H9 (cell line): Measurements from ENCODE around the gene SEMA4C. TPM values are rescaled to one million over a fixed set of nuclear protein-coding genes. Genes with fewer than 3 reads are reported as not detected.

Experiments used
- DNase-seq: peaks from one replicate; pipeline ENCODE4 v3.0.0-alpha.2; 2017
- H2AFZ ChIP-seq: one replicate; pipeline ENCODE4 v1.6.1; 2013; ENCODE audit warnings: mild to moderate bottlenecking, low read length, control low read depth, moderate library complexity
- H2AK5ac ChIP-seq: 2 replicates; pipeline ENCODE4 v1.6.1; 2013; ENCODE audit warnings: low read length, control low read depth, mixed read lengths; ENCODE audit not compliant: insufficient read length
- H2BK120ac ChIP-seq: one replicate; pipeline ENCODE4 v1.6.1; 2013; ENCODE audit warnings: low read depth, mild to moderate bottlenecking, low read length, control low read depth, inconsistent platforms; ENCODE audit not compliant: poor library complexity, severe bottlenecking
- H2BK12ac ChIP-seq: 2 replicates; pipeline ENCODE4 v1.6.1; 2013; ENCODE audit warnings: low read length, control low read depth, mixed read lengths, low read depth; ENCODE audit not compliant: insufficient read length
- H2BK15ac ChIP-seq: 2 replicates; pipeline ENCODE4 v1.6.1; 2013; ENCODE audit warnings: low read depth, low read length, control low read depth
- H2BK20ac ChIP-seq: one replicate; pipeline ENCODE4 v1.6.1; 2013; ENCODE audit warnings: low read depth, mild to moderate bottlenecking, low read length, control low read depth, inconsistent platforms; ENCODE audit not compliant: poor library complexity, severe bottlenecking
- H2BK5ac ChIP-seq: 2 replicates; pipeline ENCODE4 v1.6.1; 2013; ENCODE audit warnings: low read length, control low read depth, mixed read lengths; ENCODE audit not compliant: insufficient read length
- H3K14ac ChIP-seq: 2 replicates; pipeline ENCODE4 v1.6.1; 2013; ENCODE audit warnings: low read length, control low read depth; ENCODE audit not compliant: insufficient read depth
- H3K18ac ChIP-seq: 2 replicates; pipeline ENCODE4 v1.6.1; 2013; ENCODE audit warnings: low read depth, mild to moderate bottlenecking, mixed read lengths, low read length, control low read depth; ENCODE audit not compliant: insufficient read length
- H3K23ac ChIP-seq: 2 replicates; pipeline ENCODE4 v1.6.1; 2013; ENCODE audit warnings: low read length, control low read depth, mixed read lengths, low read depth; ENCODE audit not compliant: insufficient read length
- H3K23me2 ChIP-seq: 2 replicates; pipeline ENCODE4 v1.6.1; 2013; ENCODE audit warnings: low read depth, mild to moderate bottlenecking, mixed read lengths, low read length, control low read depth; ENCODE audit not compliant: insufficient read length, poor library complexity, severe bottlenecking
- H3K27ac ChIP-seq: 2 replicates; pipeline ENCODE4 v1.5.1; 2013; ENCODE audit warnings: low read length, control low read depth, mixed read lengths, low read depth; ENCODE audit not compliant: insufficient read length
- H3K27me3 ChIP-seq: 2 replicates; pipeline ENCODE4 v1.6.1; 2013; ENCODE audit warnings: low read length, control low read depth, inconsistent platforms; ENCODE audit not compliant: insufficient read depth
- H3K4ac ChIP-seq: 2 replicates; pipeline ENCODE4 v1.6.1; 2013; ENCODE audit warnings: low read depth, mild to moderate bottlenecking, control low read depth, inconsistent platforms, low read length, moderate library complexity
- H3K4me1 ChIP-seq: 2 replicates; pipeline ENCODE4 v1.6.1; 2013; ENCODE audit warnings: low read length, control low read depth, inconsistent platforms; ENCODE audit not compliant: insufficient read depth
- H3K4me2 ChIP-seq: 2 replicates; pipeline ENCODE4 v1.6.1; 2013; ENCODE audit warnings: low read length, control low read depth, mixed read lengths; ENCODE audit not compliant: insufficient read length, insufficient read depth
- H3K56ac ChIP-seq: 2 replicates; pipeline ENCODE4 v1.6.1; 2013; ENCODE audit warnings: low read depth, mild to moderate bottlenecking, mixed read lengths, low read length, control low read depth; ENCODE audit not compliant: insufficient read length
- H3K79me1 ChIP-seq: 2 replicates; pipeline ENCODE4 v1.6.1; 2013; ENCODE audit warnings: low read depth, mild to moderate bottlenecking, moderate library complexity, low read length, control low read depth, inconsistent platforms; ENCODE audit not compliant: insufficient read depth, poor library complexity, severe bottlenecking
- H3K79me2 ChIP-seq: 2 replicates; pipeline ENCODE4 v1.6.1; 2013; ENCODE audit warnings: low read length, control low read depth, inconsistent platforms; ENCODE audit not compliant: insufficient read depth
- H3K9ac ChIP-seq: 2 replicates; pipeline ENCODE4 v1.6.1; 2013; ENCODE audit warnings: low read length, control low read depth, mixed read lengths; ENCODE audit not compliant: insufficient read length; ENCODE audit errors: extremely low read depth
- H3K9me3 ChIP-seq: one replicate; pipeline ENCODE4 v1.6.1; 2013; ENCODE audit warnings: low read depth, low read length, inconsistent platforms; ENCODE audit not compliant: control insufficient read depth
- H3T11ph ChIP-seq: one replicate; pipeline ENCODE4 v1.6.1; 2013; ENCODE audit warnings: mild to moderate bottlenecking, low read length, control low read depth, inconsistent platforms
- H4K20me1 ChIP-seq: one replicate; pipeline ENCODE4 v1.6.1; 2013; ENCODE audit not compliant: control insufficient read depth, insufficient read length, insufficient read depth
- H4K5ac ChIP-seq: 2 replicates; pipeline ENCODE4 v1.6.1; 2013; ENCODE audit warnings: low read depth, mild to moderate bottlenecking, mixed read lengths, low read length, control low read depth; ENCODE audit not compliant: insufficient read length
- H4K8ac ChIP-seq: replicated peaks from 2 replicates; pipeline ENCODE4 v1.6.1; 2013; ENCODE audit warnings: low read length, control low read depth, mixed read lengths, low read depth; ENCODE audit not compliant: insufficient read length
- H4K91ac ChIP-seq: 2 replicates; pipeline ENCODE4 v1.6.1; 2013; ENCODE audit warnings: low read depth, mild to moderate bottlenecking, moderate library complexity, mixed read lengths, low read length, control low read depth; ENCODE audit not compliant: insufficient read length
- H3K27ac Mint-ChIP-seq, 3 experiments: 2 replicates in 2 of 3; 3 replicates in 1 of 3; pipeline ENCODE4 v1.8.0; 2020 to 2021; ENCODE audit warnings: mixed read lengths in 3 of 3, mild to moderate bottlenecking in 1 of 3, moderate library complexity in 1 of 3
- H3K27me3 Mint-ChIP-seq: 2 replicates; pipeline ENCODE4 v1.8.0; 2021; ENCODE audit warnings: low read depth, mild to moderate bottlenecking, moderate library complexity, mixed read lengths
- H3K36me3 Mint-ChIP-seq, 3 experiments: 2 replicates in 2 of 3; 3 replicates in 1 of 3; pipeline ENCODE4 v1.8.0; 2020 to 2021; ENCODE audit warnings: low read depth in 3 of 3, mixed read lengths in 3 of 3; ENCODE audit not compliant: insufficient read depth in 1 of 3
- H3K4me1 Mint-ChIP-seq, 2 experiments: 2 replicates each; pipeline ENCODE4 v1.8.0; 2020; ENCODE audit warnings: mixed read lengths in 2 of 2
- H3K4me3 Mint-ChIP-seq, 2 experiments: 2 replicates in 1 of 2; 3 replicates in 1 of 2; pipeline ENCODE4 v1.8.0; 2020 to 2021; ENCODE audit warnings: mild to moderate bottlenecking in 2 of 2, mixed read lengths in 2 of 2, moderate library complexity in 1 of 2
- H3K9me3 Mint-ChIP-seq, 2 experiments: 2 replicates in 1 of 2; 3 replicates in 1 of 2; pipeline ENCODE4 v1.8.0; 2020; ENCODE audit warnings: mild to moderate bottlenecking in 2 of 2, mixed read lengths in 2 of 2, moderate library complexity in 1 of 2
- CTCF ChIP-seq: fragments of 200-600 bp; sonication (generic); conservative IDR thresholded peaks from 3 replicates; pipeline ENCODE4 v1.8.0; 2021; ENCODE audit warnings: antibody characterized with exemption, mild to moderate bottlenecking
- WGBS: extraction: QIAGEN DNeasy Blood & Tissue Kit; methylation state at CpG from one replicate; pipeline ENCODE4 v1.1.7; 2013; ENCODE audit warnings: missing lambda C conversion rate, low lambda C conversion rate, mixed read lengths; ENCODE audit not compliant: insufficient read length; ENCODE audit errors: extremely low coverage; 5-methylcytosine and 5-hydroxymethylcytosine counted together
- total RNA-seq: library from RNA; stranded (reverse); gene quantifications from 2 replicates; pipeline ENCODE4 v1.2.1, GENCODE V29; 2021

The SEMA4C gene
- total RNA-seq, 1 experiment from 2014 or later, result 81.6 TPM

GRCh38 chr2:96870626-96871255, 861 bp upstream of the SEMA4C start:
- Histone ChIP-seq H2BK5ac (no peak overlapping the region), H3K27ac (no peak overlapping the region), H2AFZ (no peak overlapping the region), H3K23me2 (peaks cover 16% of the 10 kb centered on the region), H4K8ac (no peak overlapping the region), H3K79me2 (peaks cover 10% of the 10 kb centered on the region; the same call in 1 of the 2 replicates), H2AK5ac (no peak overlapping the region), H3K27me3 (no peaks in the 10 kb centered on the region), H3K56ac (no peak overlapping the region), H3K4me1 (peaks cover 3% of the 10 kb centered on the region; the same call in 1 of the 2 replicates), H2BK20ac (no peak overlapping the region), H3K14ac (peak overlapping the region; percentile 64), H2BK15ac (no peak overlapping the region), H3K79me1 (peaks cover 10% of the 10 kb centered on the region), H4K5ac (no peak overlapping the region), H3K4ac (no peak overlapping the region), H3K23ac (no peak overlapping the region), H4K91ac (no peak overlapping the region), H3K9me3 (no peaks in the 10 kb centered on the region), H3K4me2 (peak overlapping the region; percentile 79), H3K18ac (peak overlapping the region; percentile 21), H3K9ac (no peak overlapping the region), H3T11ph (no peak overlapping the region), H2BK12ac (no peak overlapping the region), H2BK120ac (no peak overlapping the region), H4K20me1 (no peaks in the 10 kb centered on the region)
- peaks cover 42 to 52% of the 10 kb centered on the region in 2 experiments for H3K4me1 Mint-ChIP-seq
- no peak for TF ChIP-seq CTCF
- H3K4me3 Mint-ChIP-seq, result peak overlapping the region; percentile 74 to 84
- no peaks in the 10 kb centered on the region for H3K9me3 Mint-ChIP-seq
- no CpG with 5 or more reads among the region's 13 CpGs for WGBS
- peaks cover 3 to 21% (median 14%) of the 10 kb centered on the region in 3 experiments for H3K36me3 Mint-ChIP-seq
- H3K27me3 Mint-ChIP-seq, result no peaks in the 10 kb centered on the region; the same call in 1 of the 2 replicates
- H3K27ac Mint-ChIP-seq, result peak overlapping the region in 2 of 3 experiments; percentile 44 to 52; a peak in 1 of 7 replicates
- no peak for DNase-seq
